Gastroesophageal sphincter (tissue), 3 donors: Measurements from ENCODE around the gene CDYL.

Source experiments
- CTCF ChIP-seq, 4 experiments: fragments of 200-600 bp in 2 of 4; fragments of 450-650 bp in 2 of 4; sonication (generic) in 1 of 4; IDR thresholded peaks; one replicate each; pipeline ENCODE4 v1.5.1; 2017 to 2019; ENCODE audit warnings: antibody characterized with exemption in 4 of 4, mild to moderate bottlenecking in 2 of 4, moderate library complexity in 2 of 4
- EP300 ChIP-seq: sonication (generic); formaldehyde crosslinking; IDR thresholded peaks from one replicate; pipeline ENCODE4 v1.6.1; 2017; ENCODE audit warnings: antibody characterized with exemption, mild to moderate bottlenecking
- POLR2A ChIP-seq, 2 donors: fragments of 450-650 bp; IDR thresholded peaks; one replicate each; pipeline ENCODE4 v1.6.1; 2017; ENCODE audit warnings: antibody characterized with exemption in 2 of 2, mild to moderate bottlenecking in 2 of 2, moderate library complexity in 1 of 2
- POLR2AphosphoS5 ChIP-seq: sonication (generic); formaldehyde crosslinking; IDR thresholded peaks from one replicate; pipeline ENCODE4 v1.6.1; 2017; ENCODE audit warnings: antibody characterized with exemption

GRCh38 chr6:4851035-4851434 lies 74.8 kb downstream of the CDYL start:
- TF ChIP-seq POLR2A (IDR thresholded peaks at IDR 0.05): no peak
- no peak for TF ChIP-seq CTCF (IDR thresholded peaks at IDR 0.05)
- TF ChIP-seq POLR2AphosphoS5: no peak
- no peak for TF ChIP-seq EP300
